Measurements from ENCODE around the gene LIME1.
"Not testable (repeated sequence)": the region's sequence is repeated elsewhere in the genome, so short reads cannot be mapped to it uniquely, and the experiment has no call there.

The LIME1 gene

GRCh38 chr20:63771046-63771707 is 34.7 kb downstream of the LIME1 start:
- no peak for DNase-seq

GRCh38 chr20:63772781-63773518 is 36.5 kb downstream of the LIME1 start:
- DNase-seq, result no peak

- DNase-seq, result no peak
Observed at GRCh38 chr20:63773571-63774241, 37.2 kb downstream of the LIME1 start.

- DNase-seq, result peak in 3 of 56 donors; percentile 12 to 30 (median 27)
Observed at GRCh38 chr20:63774306-63774705, 37.8 kb downstream of the LIME1 start.

GRCh38 chr20:63775096-63775978 is 38.9 kb downstream of the LIME1 start:
- peak in 28 of 56 donors; percentile 7 to 73 (median 28) for DNase-seq

GRCh38 chr20:63776875-63777274 is 40.4 kb downstream of the LIME1 start:
- DNase-seq, result not testable (repeated sequence)

GRCh38 chr20:63777614-63778013 is 41.1 kb downstream of the LIME1 start:
- DNase-seq, result no peak

- no peak for DNase-seq
Observed at GRCh38 chr20:63778034-63778752, 41.7 kb downstream of the LIME1 start.

- DNase-seq, result no peak
Observed at GRCh38 chr20:63778857-63779256, 42.4 kb downstream of the LIME1 start.

GRCh38 chr20:63781181-63781580 is 44.7 kb downstream of the LIME1 start:
- DNase-seq, result no peak

- no peak for DNase-seq
Observed at GRCh38 chr20:63782051-63782471, 45.6 kb downstream of the LIME1 start.

- no peak for DNase-seq
Observed at GRCh38 chr20:63782521-63782971, 46.1 kb downstream of the LIME1 start.

- DNase-seq, result no peak
Observed at GRCh38 chr20:63783970-63784369, 47.5 kb downstream of the LIME1 start.

- DNase-seq, result peak in 7 of 56 donors; percentile 10 to 46 (median 36)
Observed at GRCh38 chr20:63785691-63786131, 49.2 kb downstream of the LIME1 start.

GRCh38 chr20:63787302-63787701 is 50.8 kb downstream of the LIME1 start:
- DNase-seq, result no peak

- no peak for DNase-seq
Observed at GRCh38 chr20:63787749-63788148, 51.3 kb downstream of the LIME1 start.
